A673 (cell line): ENCODE measurements around the gene PLEKHG3.

Experiments used
- EZH2 ChIP-seq: fragments of 200-600 bp; sonication (generic); IDR thresholded peaks from 2 replicates; pipeline ENCODE4 v1.6.1; 2017; ENCODE audit warnings: borderline replicate concordance, low read depth, mild to moderate bottlenecking, mixed read lengths, antibody characterized with exemption, low read length; ENCODE audit not compliant: poor library complexity, severe bottlenecking
- TF ChIP-seq, protein P1 (sequence below): fragments of 300-800, 200-600 bp; sonication (generic); conservative IDR thresholded peaks from 2 replicates; pipeline ENCODE4 v1.5.1; 2017; ENCODE audit warnings: low read depth, mild to moderate bottlenecking, antibody characterized with exemption, low read length, moderate library complexity, mixed read lengths

DNA sequence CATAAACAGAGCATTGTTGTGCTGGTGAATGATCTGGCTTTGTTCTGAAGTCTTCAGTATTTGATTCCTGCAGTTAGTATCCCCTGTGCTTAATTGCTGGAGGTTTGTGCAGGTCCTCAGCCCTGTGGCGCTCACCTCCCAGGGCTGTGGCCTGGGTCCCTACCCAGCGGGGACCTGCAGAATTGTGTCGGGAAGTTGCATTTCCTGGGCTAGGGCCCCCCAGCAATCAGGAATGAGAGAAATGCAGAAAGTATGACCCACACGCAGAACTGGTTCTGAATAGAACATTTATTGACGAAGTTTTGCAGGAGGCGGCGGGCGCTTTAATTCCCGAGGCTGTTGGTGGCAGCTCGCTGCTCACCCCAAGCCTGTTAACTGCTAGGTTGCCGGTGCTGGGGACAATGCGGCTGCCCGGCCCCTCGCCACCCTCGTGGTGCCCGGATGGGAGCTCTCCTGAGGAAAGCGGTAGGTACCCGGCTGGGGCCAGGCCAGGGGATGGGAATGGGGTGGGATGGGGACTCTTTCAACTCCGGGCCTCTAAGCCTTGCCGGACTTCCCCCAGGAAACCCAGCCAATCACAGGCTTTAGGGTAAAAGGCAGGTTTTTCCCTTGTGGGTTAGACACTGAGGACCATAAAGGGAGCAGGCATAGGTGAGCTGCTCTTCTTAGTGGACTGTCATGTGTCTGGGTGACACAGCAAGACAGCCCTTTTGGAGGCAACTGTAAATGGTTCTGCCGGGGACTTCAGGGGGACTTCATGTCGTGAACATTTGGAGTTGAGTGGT is 11.6 kb downstream of the PLEKHG3 start:
- TF ChIP-seq, protein P1, sequence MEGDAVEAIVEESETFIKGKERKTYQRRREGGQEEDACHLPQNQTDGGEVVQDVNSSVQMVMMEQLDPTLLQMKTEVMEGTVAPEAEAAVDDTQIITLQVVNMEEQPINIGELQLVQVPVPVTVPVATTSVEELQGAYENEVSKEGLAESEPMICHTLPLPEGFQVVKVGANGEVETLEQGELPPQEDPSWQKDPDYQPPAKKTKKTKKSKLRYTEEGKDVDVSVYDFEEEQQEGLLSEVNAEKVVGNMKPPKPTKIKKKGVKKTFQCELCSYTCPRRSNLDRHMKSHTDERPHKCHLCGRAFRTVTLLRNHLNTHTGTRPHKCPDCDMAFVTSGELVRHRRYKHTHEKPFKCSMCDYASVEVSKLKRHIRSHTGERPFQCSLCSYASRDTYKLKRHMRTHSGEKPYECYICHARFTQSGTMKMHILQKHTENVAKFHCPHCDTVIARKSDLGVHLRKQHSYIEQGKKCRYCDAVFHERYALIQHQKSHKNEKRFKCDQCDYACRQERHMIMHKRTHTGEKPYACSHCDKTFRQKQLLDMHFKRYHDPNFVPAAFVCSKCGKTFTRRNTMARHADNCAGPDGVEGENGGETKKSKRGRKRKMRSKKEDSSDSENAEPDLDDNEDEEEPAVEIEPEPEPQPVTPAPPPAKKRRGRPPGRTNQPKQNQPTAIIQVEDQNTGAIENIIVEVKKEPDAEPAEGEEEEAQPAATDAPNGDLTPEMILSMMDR = no peak
- TF ChIP-seq EZH2 = no peak
